GM21381 (cell line): Measurements from ENCODE around the gene BACE1-AS.
"Not testable (repeated sequence)": the region's sequence is repeated elsewhere in the genome, so short reads cannot be mapped to it uniquely, and the experiment has no call there.

Experiments used
- ATAC-seq: cut with Tn5 transposase; IDR thresholded peaks from one replicate; pipeline ENCODE4 v1.9.1; 2021; ENCODE audit warnings: mild to moderate bottlenecking, moderate library complexity; ENCODE audit not compliant: unreplicated experiment

The BACE1-AS gene

GRCh38 chr11:117290809-117291396 lies at the start of gene BACE1-AS:
Gene BACE1-AS, plus strand, starts transcription at chr11:117291346.
- ATAC-seq: no peak

GRCh38 chr11:117248341-117248740 lies 42.8 kb upstream of the BACE1-AS start:
- ATAC-seq: no peak

- ATAC-seq: no peak
Observed at GRCh38 chr11:117249571-117249970, 41.6 kb upstream of the BACE1-AS start.

- ATAC-seq: no peak
Observed at GRCh38 chr11:117251506-117251905, 39.6 kb upstream of the BACE1-AS start.

GRCh38 chr11:117255966-117256365 lies 35.2 kb upstream of the BACE1-AS start:
- no peak for ATAC-seq

- ATAC-seq: no peak
Observed at GRCh38 chr11:117256573-117256972, 34.6 kb upstream of the BACE1-AS start.

GRCh38 chr11:117258576-117258975 lies 32.6 kb upstream of the BACE1-AS start:
- ATAC-seq: no peak

GRCh38 chr11:117259417-117259816 lies 31.7 kb upstream of the BACE1-AS start:
- no peak for ATAC-seq

GRCh38 chr11:117264624-117265323 lies 26.4 kb upstream of the BACE1-AS start:
- ATAC-seq: not testable (repeated sequence)

- ATAC-seq: no peak
Observed at GRCh38 chr11:117265745-117266144, 25.4 kb upstream of the BACE1-AS start.

GRCh38 chr11:117269856-117270255 lies 21.3 kb upstream of the BACE1-AS start:
- no peak for ATAC-seq

- ATAC-seq: no peak
Observed at GRCh38 chr11:117271208-117271607, 19.9 kb upstream of the BACE1-AS start.

GRCh38 chr11:117272175-117272574 lies 19.0 kb upstream of the BACE1-AS start:
- ATAC-seq: not testable (repeated sequence)

- ATAC-seq: no peak
Observed at GRCh38 chr11:117273550-117274289, 17.4 kb upstream of the BACE1-AS start.

- no peak for ATAC-seq
Observed at GRCh38 chr11:117278347-117278746, 12.8 kb upstream of the BACE1-AS start.

- no peak for ATAC-seq
Observed at GRCh38 chr11:117279711-117280376, 11.3 kb upstream of the BACE1-AS start.

- no peak for ATAC-seq
Observed at GRCh38 chr11:117281159-117281558, 10.0 kb upstream of the BACE1-AS start.

- no peak for ATAC-seq
Observed at GRCh38 chr11:117281869-117282268, 9.3 kb upstream of the BACE1-AS start.

GRCh38 chr11:117282956-117283355 lies 8.2 kb upstream of the BACE1-AS start:
- ATAC-seq: no peak

- no peak for ATAC-seq
Observed at GRCh38 chr11:117284053-117284452, 7.1 kb upstream of the BACE1-AS start.

- no peak for ATAC-seq
Observed at GRCh38 chr11:117286588-117286987, 4.6 kb upstream of the BACE1-AS start.
